Astrocyte (in vitro differentiated cells and primary cell): ENCODE data around the gene ZBTB49.

Source experiments
- EZH2 ChIP-seq: IDR thresholded peaks from 2 replicates; pipeline ENCODE4 v1.6.1; 2012; ENCODE audit warnings: mild to moderate bottlenecking, low read length, inconsistent platforms; ENCODE audit not compliant: insufficient read depth
- TF ChIP-seq, protein P1 (sequence below): IDR thresholded peaks from 2 replicates; pipeline ENCODE4 v1.5.1; 2011; ENCODE audit warnings: low read depth, mild to moderate bottlenecking, inconsistent platforms, low read length, moderate library complexity; ENCODE audit not compliant: insufficient read depth

DNA sequence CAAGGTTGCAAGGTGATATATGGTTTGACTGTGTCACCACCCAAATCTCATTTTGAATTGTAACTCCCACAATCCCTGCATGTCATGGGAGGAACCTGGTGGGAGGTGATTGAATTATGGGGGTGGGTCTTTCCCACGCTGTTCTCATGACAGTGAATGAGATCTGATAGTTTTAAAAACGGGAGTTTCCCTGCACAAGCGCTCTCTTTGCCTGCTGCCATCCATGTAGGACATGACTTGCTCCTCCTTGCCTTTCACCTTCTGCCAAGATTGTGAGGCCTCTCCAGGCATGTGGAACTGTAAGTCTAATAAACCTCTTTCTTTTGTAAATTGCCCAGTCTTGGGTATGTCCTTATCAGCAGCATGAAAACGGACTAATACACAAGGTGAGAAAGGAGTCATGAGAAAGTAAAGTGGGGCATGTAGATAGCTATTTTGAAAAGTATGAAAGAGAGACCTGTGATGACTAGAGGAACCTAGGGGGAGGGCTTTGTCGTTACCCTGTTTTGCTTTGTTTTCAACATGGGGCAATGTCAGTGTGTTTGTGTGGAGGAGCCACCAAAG lies 6.3 kb downstream of the ZBTB49 start:
- TF ChIP-seq, protein P1, sequence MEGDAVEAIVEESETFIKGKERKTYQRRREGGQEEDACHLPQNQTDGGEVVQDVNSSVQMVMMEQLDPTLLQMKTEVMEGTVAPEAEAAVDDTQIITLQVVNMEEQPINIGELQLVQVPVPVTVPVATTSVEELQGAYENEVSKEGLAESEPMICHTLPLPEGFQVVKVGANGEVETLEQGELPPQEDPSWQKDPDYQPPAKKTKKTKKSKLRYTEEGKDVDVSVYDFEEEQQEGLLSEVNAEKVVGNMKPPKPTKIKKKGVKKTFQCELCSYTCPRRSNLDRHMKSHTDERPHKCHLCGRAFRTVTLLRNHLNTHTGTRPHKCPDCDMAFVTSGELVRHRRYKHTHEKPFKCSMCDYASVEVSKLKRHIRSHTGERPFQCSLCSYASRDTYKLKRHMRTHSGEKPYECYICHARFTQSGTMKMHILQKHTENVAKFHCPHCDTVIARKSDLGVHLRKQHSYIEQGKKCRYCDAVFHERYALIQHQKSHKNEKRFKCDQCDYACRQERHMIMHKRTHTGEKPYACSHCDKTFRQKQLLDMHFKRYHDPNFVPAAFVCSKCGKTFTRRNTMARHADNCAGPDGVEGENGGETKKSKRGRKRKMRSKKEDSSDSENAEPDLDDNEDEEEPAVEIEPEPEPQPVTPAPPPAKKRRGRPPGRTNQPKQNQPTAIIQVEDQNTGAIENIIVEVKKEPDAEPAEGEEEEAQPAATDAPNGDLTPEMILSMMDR = no peak
- no peak for TF ChIP-seq EZH2
